Measurements from ENCODE around the gene COL6A3.
"Not testable (repeated sequence)": the region's sequence is repeated elsewhere in the genome, so short reads cannot be mapped to it uniquely, and the experiment has no call there.

Gene COL6A3

GRCh38 chr2:237358721-237359517 lies 55.0 kb downstream of the COL6A3 start:
- H3K9me2 ChIP-seq (replicated peaks; ENCODE audit: low read depth, low read length) = no peaks in the 10 kb centered on the region
- no peaks in the 10 kb centered on the region for H3K27me3 ChIP-seq (ENCODE audit: insufficient read depth, low read length, poor library complexity, severe bottlenecking)
- no peaks in the 10 kb centered on the region for H3K9me3 ChIP-seq (ENCODE audit: insufficient read depth, low read depth, low read length)
- no peak overlapping the region for H2AFZ ChIP-seq (ENCODE audit: low read length)
- no peaks in the 10 kb centered on the region for H3K79me2 ChIP-seq (ENCODE audit: insufficient read depth, low read length)
- H3K4me2 ChIP-seq (ENCODE audit: low read depth, low read length, poor library complexity, severe bottlenecking) = no peak overlapping the region
- H4K20me1 ChIP-seq (ENCODE audit: insufficient read depth, low read length, poor library complexity, severe bottlenecking) = no peaks in the 10 kb centered on the region
- TF ChIP-seq CTCF (conservative IDR thresholded peaks at IDR 0.05; ENCODE audit: low read length) (no peak), EZH2phosphoT487 (IDR thresholded peaks at IDR 0.05; ENCODE audit: borderline replicate concordance) (no peak)
- no peaks in the 10 kb centered on the region for H3F3A ChIP-seq (ENCODE audit: low read depth)
- no peak overlapping the region for H3K4me3 ChIP-seq (ENCODE audit: low read length, poor library complexity, severe bottlenecking)
- no peaks in the 10 kb centered on the region for H3K4me1 ChIP-seq (ENCODE audit: insufficient read depth, low read length, poor library complexity, severe bottlenecking)
- no peaks in the 10 kb centered on the region for H3K36me3 ChIP-seq (ENCODE audit: insufficient read depth, low read length)
- no peak overlapping the region for H3K9ac ChIP-seq (ENCODE audit: low read depth, low read length, poor library complexity, severe bottlenecking)

GRCh38 chr2:237355701-237356100 lies 58.3 kb downstream of the COL6A3 start:
- Histone ChIP-seq H3K4me3 (ENCODE audit: low read length, poor library complexity, severe bottlenecking) (no peak overlapping the region), H4K20me1 (ENCODE audit: insufficient read depth, low read length, poor library complexity, severe bottlenecking) (no peaks in the 10 kb centered on the region), H3K9me2 (replicated peaks; ENCODE audit: low read depth, low read length) (no peaks in the 10 kb centered on the region), H2AFZ (ENCODE audit: low read length) (no peak overlapping the region), H3K27me3 (ENCODE audit: insufficient read depth, low read length, poor library complexity, severe bottlenecking) (no peaks in the 10 kb centered on the region), H3K79me2 (ENCODE audit: insufficient read depth, low read length) (no peaks in the 10 kb centered on the region), H3K9me3 (ENCODE audit: insufficient read depth, low read depth, low read length) (no peaks in the 10 kb centered on the region), H3F3A (ENCODE audit: low read depth) (no peaks in the 10 kb centered on the region), H3K4me1 (ENCODE audit: insufficient read depth, low read length, poor library complexity, severe bottlenecking) (no peaks in the 10 kb centered on the region), H3K9ac (ENCODE audit: low read depth, low read length, poor library complexity, severe bottlenecking) (no peak overlapping the region), H3K36me3 (ENCODE audit: insufficient read depth, low read length) (no peaks in the 10 kb centered on the region), H3K4me2 (ENCODE audit: low read depth, low read length, poor library complexity, severe bottlenecking) (no peak overlapping the region)
- TF ChIP-seq EZH2phosphoT487 (IDR thresholded peaks at IDR 0.05; ENCODE audit: borderline replicate concordance) (no peak), CTCF (conservative IDR thresholded peaks at IDR 0.05; ENCODE audit: low read length) (no peak)

GRCh38 chr2:237354892-237355291 lies 59.1 kb downstream of the COL6A3 start:
- Histone ChIP-seq H3K36me3 (ENCODE audit: insufficient read depth, low read length) (no peaks in the 10 kb centered on the region), H3K4me2 (ENCODE audit: low read depth, low read length, poor library complexity, severe bottlenecking) (no peak overlapping the region), H3K4me1 (ENCODE audit: insufficient read depth, low read length, poor library complexity, severe bottlenecking) (no peaks in the 10 kb centered on the region), H3K4me3 (ENCODE audit: low read length, poor library complexity, severe bottlenecking) (no peak overlapping the region), H3K9me3 (ENCODE audit: insufficient read depth, low read depth, low read length) (no peaks in the 10 kb centered on the region), H3K79me2 (ENCODE audit: insufficient read depth, low read length) (no peaks in the 10 kb centered on the region), H3K27me3 (ENCODE audit: insufficient read depth, low read length, poor library complexity, severe bottlenecking) (no peaks in the 10 kb centered on the region), H2AFZ (ENCODE audit: low read length) (no peak overlapping the region), H3K9me2 (replicated peaks; ENCODE audit: low read depth, low read length) (no peaks in the 10 kb centered on the region), H4K20me1 (ENCODE audit: insufficient read depth, low read length, poor library complexity, severe bottlenecking) (no peaks in the 10 kb centered on the region), H3K9ac (ENCODE audit: low read depth, low read length, poor library complexity, severe bottlenecking) (no peak overlapping the region), H3F3A (ENCODE audit: low read depth) (no peaks in the 10 kb centered on the region)
- TF ChIP-seq EZH2phosphoT487 (IDR thresholded peaks at IDR 0.05; ENCODE audit: borderline replicate concordance) (no peak), CTCF (conservative IDR thresholded peaks at IDR 0.05; ENCODE audit: low read length) (no peak)

GRCh38 chr2:237354172-237354571 lies 59.8 kb downstream of the COL6A3 start:
- H3K9me2 ChIP-seq (replicated peaks; ENCODE audit: low read depth, low read length); H3K4me3 ChIP-seq (ENCODE audit: low read length, poor library complexity, severe bottlenecking); H3K4me2 ChIP-seq (ENCODE audit: low read depth, low read length, poor library complexity, severe bottlenecking); H3K36me3 ChIP-seq (ENCODE audit: insufficient read depth, low read length); H2AFZ ChIP-seq (ENCODE audit: low read length); H3K9ac ChIP-seq (ENCODE audit: low read depth, low read length, poor library complexity, severe bottlenecking); H3K27me3 ChIP-seq (ENCODE audit: insufficient read depth, low read length, poor library complexity, severe bottlenecking); H3K4me1 ChIP-seq (ENCODE audit: insufficient read depth, low read length, poor library complexity, severe bottlenecking); H4K20me1 ChIP-seq (ENCODE audit: insufficient read depth, low read length, poor library complexity, severe bottlenecking); H3F3A ChIP-seq (ENCODE audit: low read depth); H3K9me3 ChIP-seq (ENCODE audit: insufficient read depth, low read depth, low read length); H3K79me2 ChIP-seq (ENCODE audit: insufficient read depth, low read length): not testable (repeated sequence)

All from Loucy (cell line).